ENCODE data around the gene IER3. TPM values are rescaled to one million over a fixed set of nuclear protein-coding genes. Genes with fewer than 3 reads are reported as not detected.
A peak's percentile ranks its signal among the peaks of the same experiment; 100 is the strongest.

Gene IER3
- polyA plus RNA-seq, 1 of the 3 experiments (the other 2 are of a cell fraction) = 12.9 TPM

DNA sequence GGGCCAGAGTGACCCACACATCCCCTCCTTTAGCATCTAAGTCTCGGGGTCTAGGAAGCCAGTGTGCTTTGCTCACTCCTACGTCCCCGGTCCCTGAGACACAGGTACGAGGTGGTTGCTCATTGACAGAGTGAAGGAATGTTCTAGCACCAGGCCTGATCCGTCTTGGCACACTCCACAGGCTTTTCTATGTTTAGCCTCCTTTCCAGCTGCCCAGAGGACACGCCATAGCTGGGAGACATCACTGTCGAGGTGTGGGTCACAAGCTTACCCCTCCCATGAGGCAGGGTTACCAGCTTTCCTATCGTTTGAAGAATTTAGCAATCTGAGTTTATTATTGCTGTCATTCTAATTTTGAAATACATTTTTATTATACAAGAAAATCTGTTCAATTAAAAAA is 30.4 kb upstream of the IER3 start:
- CTCF ChIA-PET = interaction anchor here (1.7 kb wide), 1 partner anchor 37 kb away, joined by 4 read pairs; no protein-coding TSS in a partner anchor
- Histone ChIP-seq H3F3A (replicated peaks; ENCODE audit: insufficient read depth) (peaks cover 12% of the 10 kb centered on the region), H3K9me2 (no peaks in the 10 kb centered on the region), H3K27me3 (ENCODE audit: insufficient read depth) (no peaks in the 10 kb centered on the region), H3K79me2 (ENCODE audit: insufficient read depth) (no peaks in the 10 kb centered on the region), H3K9ac (no peak overlapping the region), H2AFZ (ENCODE audit: low read depth) (no peak overlapping the region), H3K27ac (ENCODE audit: low read depth in 2 of 2, low read length in 1 of 2) (peak overlapping the region in 1 of 2 experiments; percentile 4; a peak in 1 of 4 replicates), H3K4me1 (ENCODE audit: control insufficient read depth in 1 of 2, insufficient read depth in 2 of 2, low read depth in 1 of 2, low read length in 1 of 2) (peaks cover 22 to 30% of the 10 kb centered on the region in 2 experiments), H3K4me3 (ENCODE audit: low read depth in 2 of 2, low read length in 1 of 2) (no peak overlapping the region), H3K9me3 (no peaks in the 10 kb centered on the region), H3K4me2 (no peak overlapping the region), H4K20me1 (ENCODE audit: insufficient read depth) (no peaks in the 10 kb centered on the region), H3K36me3 (replicated peaks in 1 of 2; ENCODE audit: control insufficient read depth in 1 of 2, insufficient read depth in 2 of 2, low read length in 1 of 2) (no peaks in the 10 kb centered on the region)
- POLR2A ChIA-PET = no interaction called here
- no peak for DNase-seq
- TF ChIP-seq SMC3 (IDR thresholded peaks at IDR 0.05; ENCODE audit: low read depth, low read length) (no peak), FOSL2 (IDR thresholded peaks at IDR 0.05; ENCODE audit: borderline replicate concordance, low read depth) (no peak), TAF1 (IDR thresholded peaks at IDR 0.05; ENCODE audit: borderline replicate concordance, low read depth, low read length) (no peak), RAD21 (IDR thresholded peaks at IDR 0.05; ENCODE audit: low read length) (no peak), YY1 (IDR thresholded peaks at IDR 0.05; ENCODE audit: low read depth) (no peak), FOXM1 (IDR thresholded peaks at IDR 0.05; ENCODE audit: low read depth) (no peak), MEF2A (IDR thresholded peaks at IDR 0.05; ENCODE audit: borderline replicate concordance, low read depth) (no peak), EP300 (IDR thresholded peaks at IDR 0.05; ENCODE audit: borderline replicate concordance in 1 of 2, low read depth in 1 of 2, low read length in 1 of 2) (no peak), ELF1 (IDR thresholded peaks at IDR 0.05) (no peak), GABPA (IDR thresholded peaks at IDR 0.05; ENCODE audit: low read depth) (no peak), TCF12 (IDR thresholded peaks at IDR 0.05) (no peak), RXRA (IDR thresholded peaks at IDR 0.05; ENCODE audit: borderline replicate concordance, low read depth) (no peak), MXI1 (IDR thresholded peaks at IDR 0.05; ENCODE audit: low read depth, low read length) (no peak), CHD2 (IDR thresholded peaks at IDR 0.05; ENCODE audit: low read length, partially characterized antibody) (no peak)
- TF ChIP-seq, protein P1, sequence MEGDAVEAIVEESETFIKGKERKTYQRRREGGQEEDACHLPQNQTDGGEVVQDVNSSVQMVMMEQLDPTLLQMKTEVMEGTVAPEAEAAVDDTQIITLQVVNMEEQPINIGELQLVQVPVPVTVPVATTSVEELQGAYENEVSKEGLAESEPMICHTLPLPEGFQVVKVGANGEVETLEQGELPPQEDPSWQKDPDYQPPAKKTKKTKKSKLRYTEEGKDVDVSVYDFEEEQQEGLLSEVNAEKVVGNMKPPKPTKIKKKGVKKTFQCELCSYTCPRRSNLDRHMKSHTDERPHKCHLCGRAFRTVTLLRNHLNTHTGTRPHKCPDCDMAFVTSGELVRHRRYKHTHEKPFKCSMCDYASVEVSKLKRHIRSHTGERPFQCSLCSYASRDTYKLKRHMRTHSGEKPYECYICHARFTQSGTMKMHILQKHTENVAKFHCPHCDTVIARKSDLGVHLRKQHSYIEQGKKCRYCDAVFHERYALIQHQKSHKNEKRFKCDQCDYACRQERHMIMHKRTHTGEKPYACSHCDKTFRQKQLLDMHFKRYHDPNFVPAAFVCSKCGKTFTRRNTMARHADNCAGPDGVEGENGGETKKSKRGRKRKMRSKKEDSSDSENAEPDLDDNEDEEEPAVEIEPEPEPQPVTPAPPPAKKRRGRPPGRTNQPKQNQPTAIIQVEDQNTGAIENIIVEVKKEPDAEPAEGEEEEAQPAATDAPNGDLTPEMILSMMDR (IDR thresholded peaks at IDR 0.05) = no peak
- TF ChIP-seq, protein P2, sequence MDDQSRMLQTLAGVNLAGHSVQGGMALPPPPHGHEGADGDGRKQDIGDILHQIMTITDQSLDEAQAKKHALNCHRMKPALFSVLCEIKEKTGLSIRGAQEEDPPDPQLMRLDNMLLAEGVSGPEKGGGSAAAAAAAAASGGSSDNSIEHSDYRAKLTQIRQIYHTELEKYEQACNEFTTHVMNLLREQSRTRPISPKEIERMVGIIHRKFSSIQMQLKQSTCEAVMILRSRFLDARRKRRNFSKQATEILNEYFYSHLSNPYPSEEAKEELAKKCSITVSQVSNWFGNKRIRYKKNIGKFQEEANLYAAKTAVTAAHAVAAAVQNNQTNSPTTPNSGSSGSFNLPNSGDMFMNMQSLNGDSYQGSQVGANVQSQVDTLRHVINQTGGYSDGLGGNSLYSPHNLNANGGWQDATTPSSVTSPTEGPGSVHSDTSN (IDR thresholded peaks at IDR 0.05) = no peak
- TF ChIP-seq, protein P3, sequence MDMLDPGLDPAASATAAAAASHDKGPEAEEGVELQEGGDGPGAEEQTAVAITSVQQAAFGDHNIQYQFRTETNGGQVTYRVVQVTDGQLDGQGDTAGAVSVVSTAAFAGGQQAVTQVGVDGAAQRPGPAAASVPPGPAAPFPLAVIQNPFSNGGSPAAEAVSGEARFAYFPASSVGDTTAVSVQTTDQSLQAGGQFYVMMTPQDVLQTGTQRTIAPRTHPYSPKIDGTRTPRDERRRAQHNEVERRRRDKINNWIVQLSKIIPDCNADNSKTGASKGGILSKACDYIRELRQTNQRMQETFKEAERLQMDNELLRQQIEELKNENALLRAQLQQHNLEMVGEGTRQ (IDR thresholded peaks at IDR 0.05; ENCODE audit: borderline replicate concordance, low read depth, low read length) = no peak
- 95% methylated on average over 8 of the region's 8 CpGs for WGBS (ENCODE audit: low lambda C conversion rate)
